GM12872 (cell line): ENCODE measurements around the gene C9orf40.

ENCODE experiments used
- TF ChIP-seq, protein P1 (sequence below): IDR thresholded peaks from 3 replicates; pipeline ENCODE4 v1.5.1; 2011; ENCODE audit warnings: low read depth, mild to moderate bottlenecking, low read length, moderate library complexity; ENCODE audit not compliant: insufficient read depth

C9orf40 gene

DNA sequence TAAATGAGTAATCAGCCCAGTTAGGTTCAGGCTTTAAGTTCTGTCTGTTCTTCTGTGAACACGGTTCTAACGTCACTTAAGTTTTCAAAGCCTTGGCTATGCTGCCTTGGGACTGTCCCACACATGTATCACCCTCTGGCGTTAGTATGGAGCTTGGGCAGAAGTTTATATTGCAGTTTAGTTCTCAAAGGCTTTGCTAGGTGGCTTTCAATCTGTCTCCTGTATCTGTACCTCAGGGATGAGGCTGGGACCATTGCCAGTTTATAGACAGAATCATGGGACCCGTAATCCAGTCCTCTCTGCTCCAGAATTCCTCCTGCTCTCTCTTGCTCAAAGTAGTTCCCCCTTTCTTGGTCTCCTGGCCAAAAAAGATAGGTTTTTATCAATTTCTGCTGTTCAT, 12.1 kb downstream of the C9orf40 start:
- TF ChIP-seq, protein P1, sequence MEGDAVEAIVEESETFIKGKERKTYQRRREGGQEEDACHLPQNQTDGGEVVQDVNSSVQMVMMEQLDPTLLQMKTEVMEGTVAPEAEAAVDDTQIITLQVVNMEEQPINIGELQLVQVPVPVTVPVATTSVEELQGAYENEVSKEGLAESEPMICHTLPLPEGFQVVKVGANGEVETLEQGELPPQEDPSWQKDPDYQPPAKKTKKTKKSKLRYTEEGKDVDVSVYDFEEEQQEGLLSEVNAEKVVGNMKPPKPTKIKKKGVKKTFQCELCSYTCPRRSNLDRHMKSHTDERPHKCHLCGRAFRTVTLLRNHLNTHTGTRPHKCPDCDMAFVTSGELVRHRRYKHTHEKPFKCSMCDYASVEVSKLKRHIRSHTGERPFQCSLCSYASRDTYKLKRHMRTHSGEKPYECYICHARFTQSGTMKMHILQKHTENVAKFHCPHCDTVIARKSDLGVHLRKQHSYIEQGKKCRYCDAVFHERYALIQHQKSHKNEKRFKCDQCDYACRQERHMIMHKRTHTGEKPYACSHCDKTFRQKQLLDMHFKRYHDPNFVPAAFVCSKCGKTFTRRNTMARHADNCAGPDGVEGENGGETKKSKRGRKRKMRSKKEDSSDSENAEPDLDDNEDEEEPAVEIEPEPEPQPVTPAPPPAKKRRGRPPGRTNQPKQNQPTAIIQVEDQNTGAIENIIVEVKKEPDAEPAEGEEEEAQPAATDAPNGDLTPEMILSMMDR, result no peak

DNA sequence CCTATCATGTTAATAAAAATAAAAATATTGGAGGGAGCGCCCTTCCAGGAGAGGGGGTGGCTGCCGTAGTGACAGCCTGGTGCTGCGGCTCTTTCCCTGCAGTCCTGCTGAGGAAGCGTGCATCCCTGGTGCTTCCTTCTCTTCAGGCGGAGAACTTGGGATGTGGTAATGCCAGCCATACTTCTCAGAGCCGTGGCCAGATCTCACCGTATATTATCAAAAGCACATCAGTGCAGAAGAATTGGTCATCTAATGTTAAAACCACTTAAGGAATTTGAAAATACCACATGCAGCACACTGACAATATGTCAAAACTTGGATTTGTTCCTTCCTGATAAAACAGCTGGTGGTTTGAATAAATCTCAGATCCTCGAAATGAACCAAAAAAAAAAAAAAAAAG, 17.7 kb downstream of the C9orf40 start:
- TF ChIP-seq, protein P1, result no peak

DNA sequence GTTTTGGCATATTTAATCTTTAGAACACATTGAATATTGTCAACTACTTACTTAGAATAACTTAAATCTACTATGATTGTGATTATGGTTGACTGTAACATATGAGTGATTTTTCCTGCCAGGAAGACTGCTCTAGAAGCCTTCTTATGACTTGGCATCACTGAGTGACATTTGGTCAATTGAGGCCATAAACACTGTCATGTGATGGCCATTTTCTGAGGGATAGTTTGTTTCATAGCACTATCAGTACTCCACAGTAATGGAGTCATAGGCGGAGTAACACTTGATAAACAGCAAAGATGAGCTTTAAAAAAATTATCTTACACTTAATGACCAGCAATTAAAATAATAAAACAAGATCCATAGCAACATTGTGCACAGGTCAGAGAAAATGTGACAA, 31.0 kb downstream of the C9orf40 start:
- TF ChIP-seq, protein P1, result no peak

DNA sequence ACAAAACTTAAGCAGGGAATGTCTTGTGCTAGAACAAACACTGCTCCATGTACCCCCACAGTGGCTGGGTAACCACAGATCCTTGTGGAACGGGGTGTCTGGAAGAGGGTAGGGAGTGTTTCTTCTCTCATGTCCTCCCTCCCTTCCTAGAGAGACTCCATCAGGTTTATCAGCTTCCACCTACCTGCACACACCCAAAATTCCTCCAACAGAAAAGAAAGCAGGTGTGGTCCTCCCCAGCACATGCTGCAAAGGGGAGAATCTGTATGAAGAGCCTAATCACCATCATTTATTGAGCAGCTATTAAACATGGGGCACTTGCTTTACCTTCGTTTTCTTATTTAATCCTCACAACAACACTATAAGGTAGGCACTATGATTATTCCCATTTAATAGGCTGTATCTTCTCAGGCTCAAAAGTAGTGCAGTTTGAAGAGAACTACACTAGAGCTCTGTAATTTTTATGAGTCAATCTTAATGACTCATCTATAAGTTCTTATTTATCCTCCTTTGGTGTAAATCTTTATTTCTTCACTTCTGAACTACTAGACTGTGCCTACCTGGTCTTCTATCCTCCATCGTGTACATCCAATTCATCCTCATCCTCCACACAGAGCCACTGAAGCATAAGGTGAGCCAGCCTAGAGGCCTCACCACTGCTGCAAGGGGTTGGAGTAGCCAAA, 31.6 kb downstream of the C9orf40 start:
- TF ChIP-seq, protein P1, result no peak

DNA sequence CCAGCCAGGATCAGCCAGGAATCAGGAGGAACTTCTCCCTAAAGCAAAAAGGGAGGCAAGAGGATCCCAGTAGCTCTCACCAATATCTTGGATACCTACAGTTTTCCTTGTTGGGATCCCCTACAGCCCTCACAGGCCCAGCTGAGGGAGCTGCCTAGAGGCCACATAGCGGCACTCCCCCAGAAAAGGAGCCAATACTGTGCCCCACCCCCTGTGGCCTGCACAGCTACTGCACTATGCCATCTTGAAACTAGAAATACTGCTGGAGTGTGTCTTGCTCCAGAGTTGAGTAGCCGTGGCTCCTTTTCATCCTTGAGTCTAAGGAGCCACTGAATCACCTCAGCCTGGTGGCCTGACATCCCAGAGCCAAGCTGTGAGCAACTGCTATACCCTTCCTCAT, 42.7 kb downstream of the C9orf40 start:
- TF ChIP-seq, protein P1, result no peak

DNA sequence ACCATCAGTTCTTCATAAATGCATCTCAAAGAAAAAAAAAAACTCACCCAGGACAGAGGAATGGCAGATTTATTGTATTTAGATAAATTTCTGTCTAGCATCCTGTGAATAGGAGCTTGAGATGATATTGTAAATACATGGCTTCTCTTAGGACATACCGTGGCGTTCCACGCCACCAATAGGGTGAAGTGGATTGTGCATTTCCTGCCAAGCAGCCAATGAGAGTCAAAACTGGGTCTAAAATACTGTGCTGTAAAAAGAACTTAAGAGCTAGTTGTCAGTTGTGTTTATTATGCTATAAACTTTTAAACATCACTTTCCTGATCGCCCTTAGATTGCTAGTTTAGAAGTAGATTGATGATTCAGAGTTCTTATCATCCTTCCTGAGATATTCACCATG, 44.0 kb downstream of the C9orf40 start:
- TF ChIP-seq, protein P1, result no peak

DNA sequence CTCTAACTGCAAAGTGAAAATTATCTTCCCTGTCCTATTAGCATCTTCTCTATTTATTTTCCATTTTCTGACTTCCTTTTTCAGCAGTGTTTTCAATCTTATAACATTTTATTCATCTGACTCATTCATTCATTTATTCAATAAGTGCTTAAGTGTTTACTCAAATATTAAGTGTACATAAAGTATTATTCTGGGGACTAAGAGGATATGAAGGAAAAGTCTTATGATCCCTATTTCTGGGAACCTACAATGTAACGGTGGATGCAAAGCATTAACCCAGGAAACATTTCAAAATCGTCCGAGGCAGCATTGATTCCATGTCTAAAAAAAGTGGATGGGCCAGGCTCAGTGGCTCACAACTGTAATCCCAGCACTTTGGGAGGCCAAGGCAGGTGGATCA, 45.6 kb downstream of the C9orf40 start:
- TF ChIP-seq, protein P1, result no peak
